Measurements from ENCODE around the gene PSMB7. TPM values are rescaled to one million over a fixed set of nuclear protein-coding genes. Genes with fewer than 3 reads are reported as not detected.

PSMB7 gene
- total and polyA plus RNA-seq, 2 donors from 2014 or later, result 105 to 250 TPM

DNA sequence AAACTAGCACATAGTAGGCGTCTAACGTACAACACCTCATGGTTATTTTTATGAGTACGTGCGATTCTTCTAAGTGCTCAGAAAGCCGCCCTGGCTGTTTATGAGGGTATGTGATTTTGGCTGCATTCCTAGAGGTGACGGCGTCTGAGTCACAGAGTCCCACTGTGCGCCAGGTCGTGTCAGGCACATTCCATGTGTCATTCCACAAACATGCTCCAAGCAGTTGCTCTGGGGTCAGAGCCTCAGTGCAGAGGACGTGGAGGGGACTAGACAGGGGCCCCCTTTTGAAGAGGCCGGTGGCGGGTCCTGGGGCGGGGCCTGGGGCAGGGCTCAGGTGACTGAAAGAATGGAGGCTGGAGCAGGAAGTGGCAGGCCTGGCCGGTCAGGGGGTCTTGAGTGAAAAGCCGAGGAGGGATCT is 105.6 kb downstream of the PSMB7 start:
- Histone ChIP-seq H3K9ac (ENCODE audit: low read length in 3 of 3) (no peak overlapping the region), H3K9me3 (ENCODE audit: control insufficient read depth in 2 of 3, insufficient read depth in 1 of 3, low read length in 3 of 3) (no peaks in the 10 kb centered on the region), H3K4me1 (ENCODE audit: control insufficient read depth in 2 of 3, insufficient read depth in 2 of 3, low read depth in 1 of 3, low read length in 3 of 3) (no peaks in the 10 kb centered on the region), H3K36me3 (ENCODE audit: control insufficient read depth in 2 of 3, insufficient read depth in 3 of 3, low read length in 3 of 3) (no peaks in the 10 kb centered on the region), H3K27me3 (ENCODE audit: control insufficient read depth, insufficient read depth, low read length) (no peaks in the 10 kb centered on the region), H3K4me3 (ENCODE audit: low read length in 3 of 3) (no peak overlapping the region), H3K27ac (ENCODE audit: low read depth in 2 of 2, low read length in 2 of 2) (no peak overlapping the region)
- DNase-seq (no peak), FAIRE-seq (no peak)
- intact Hi-C loops (cut with DNase I), result no loop called here
- TF ChIP-seq, protein P1, sequence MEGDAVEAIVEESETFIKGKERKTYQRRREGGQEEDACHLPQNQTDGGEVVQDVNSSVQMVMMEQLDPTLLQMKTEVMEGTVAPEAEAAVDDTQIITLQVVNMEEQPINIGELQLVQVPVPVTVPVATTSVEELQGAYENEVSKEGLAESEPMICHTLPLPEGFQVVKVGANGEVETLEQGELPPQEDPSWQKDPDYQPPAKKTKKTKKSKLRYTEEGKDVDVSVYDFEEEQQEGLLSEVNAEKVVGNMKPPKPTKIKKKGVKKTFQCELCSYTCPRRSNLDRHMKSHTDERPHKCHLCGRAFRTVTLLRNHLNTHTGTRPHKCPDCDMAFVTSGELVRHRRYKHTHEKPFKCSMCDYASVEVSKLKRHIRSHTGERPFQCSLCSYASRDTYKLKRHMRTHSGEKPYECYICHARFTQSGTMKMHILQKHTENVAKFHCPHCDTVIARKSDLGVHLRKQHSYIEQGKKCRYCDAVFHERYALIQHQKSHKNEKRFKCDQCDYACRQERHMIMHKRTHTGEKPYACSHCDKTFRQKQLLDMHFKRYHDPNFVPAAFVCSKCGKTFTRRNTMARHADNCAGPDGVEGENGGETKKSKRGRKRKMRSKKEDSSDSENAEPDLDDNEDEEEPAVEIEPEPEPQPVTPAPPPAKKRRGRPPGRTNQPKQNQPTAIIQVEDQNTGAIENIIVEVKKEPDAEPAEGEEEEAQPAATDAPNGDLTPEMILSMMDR (IDR thresholded peaks at IDR 0.05; ENCODE audit: borderline replicate concordance, extremely low read depth, insufficient read depth), result no peak

DNA sequence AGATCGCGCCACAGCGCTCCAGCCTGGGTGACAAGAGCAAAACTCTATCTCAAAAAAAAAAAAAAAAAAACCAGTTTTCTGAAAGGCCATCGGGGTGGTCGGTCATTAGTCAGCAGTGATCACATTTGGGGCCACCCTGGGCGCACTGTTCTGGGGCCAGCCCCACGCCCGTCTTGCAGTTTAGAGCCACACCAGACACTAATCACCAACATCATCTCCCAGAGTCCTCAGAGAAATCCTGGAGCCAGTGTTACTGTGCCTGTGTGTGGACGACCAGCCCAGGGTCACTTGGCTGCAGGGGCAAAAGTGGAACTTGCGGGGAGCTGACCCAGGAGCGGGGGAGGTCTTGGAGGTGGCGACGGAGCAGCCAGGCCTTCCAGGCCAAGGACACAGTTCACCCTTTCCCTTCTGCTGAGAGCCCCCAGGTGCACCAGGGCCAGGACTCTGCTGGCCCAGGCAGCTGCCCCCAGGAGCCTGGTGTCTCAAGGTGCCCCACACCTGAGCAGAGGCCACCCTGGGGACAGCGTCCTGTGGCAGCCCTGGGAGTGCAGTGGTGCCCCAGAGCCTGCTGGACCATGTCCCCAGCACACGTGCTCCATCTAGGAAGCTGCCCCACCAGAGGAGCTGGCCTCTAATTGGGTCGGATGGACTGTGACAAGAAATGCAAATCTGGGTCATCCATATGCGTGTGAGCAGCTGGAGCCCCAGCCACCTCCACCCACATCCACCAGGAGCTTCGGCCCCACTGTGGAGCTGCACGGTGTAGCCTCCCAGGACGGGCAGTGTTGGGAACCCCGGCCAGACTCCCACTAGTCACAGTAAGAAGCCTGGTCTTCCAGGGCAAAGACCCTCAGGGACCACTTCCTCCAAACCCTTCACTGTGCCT is 106.4 kb downstream of the PSMB7 start:
- Histone ChIP-seq H3K9me3 (ENCODE audit: control insufficient read depth in 2 of 3, insufficient read depth in 1 of 3, low read length in 3 of 3) (no peaks in the 10 kb centered on the region), H3K4me1 (ENCODE audit: control insufficient read depth in 2 of 3, insufficient read depth in 2 of 3, low read depth in 1 of 3, low read length in 3 of 3) (no peaks in the 10 kb centered on the region), H3K27ac (ENCODE audit: low read depth in 2 of 2, low read length in 2 of 2) (no peak overlapping the region), H3K36me3 (ENCODE audit: control insufficient read depth in 2 of 3, insufficient read depth in 3 of 3, low read length in 3 of 3) (no peaks in the 10 kb centered on the region), H3K27me3 (ENCODE audit: control insufficient read depth, insufficient read depth, low read length) (no peaks in the 10 kb centered on the region), H3K9ac (ENCODE audit: low read length in 3 of 3) (no peak overlapping the region), H3K4me3 (ENCODE audit: low read length in 3 of 3) (no peak overlapping the region)
- intact Hi-C loops (cut with DNase I), result no loop called here
- DNase-seq (no peak), FAIRE-seq (no peak)
- TF ChIP-seq, protein P1 (IDR thresholded peaks at IDR 0.05; ENCODE audit: borderline replicate concordance, extremely low read depth, insufficient read depth), result no peak

DNA sequence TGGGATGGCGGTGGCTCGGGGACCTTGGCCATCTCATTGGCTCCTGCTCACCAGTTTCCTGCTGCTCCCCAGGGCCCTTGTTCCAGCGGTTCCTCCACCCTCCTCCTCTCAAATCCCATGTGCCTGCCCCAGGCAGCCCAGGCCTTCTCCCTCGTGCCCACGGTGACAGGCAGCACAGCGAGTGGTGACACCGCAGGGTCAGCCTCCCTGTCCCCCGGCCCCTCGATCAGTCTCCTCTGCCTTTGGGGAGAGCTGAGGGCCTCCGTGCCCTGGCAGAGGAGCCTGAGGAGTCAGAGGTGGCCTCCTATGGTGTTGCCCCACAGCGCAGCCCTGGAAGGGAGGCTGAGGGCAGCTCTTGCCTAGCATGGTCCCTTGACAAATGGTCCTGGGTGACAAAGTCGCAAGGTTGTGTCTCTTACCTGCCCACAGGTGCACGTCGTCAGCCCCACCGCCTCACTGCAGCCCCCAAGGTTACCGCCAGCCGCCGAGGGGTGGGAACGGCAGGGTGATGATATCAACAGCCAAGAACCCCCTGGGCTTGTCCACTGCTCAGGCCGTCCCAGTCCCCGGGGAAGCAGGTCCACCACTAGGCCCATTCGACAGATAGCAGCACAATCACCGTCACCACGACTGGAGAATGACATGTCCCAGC is 107.7 kb downstream of the PSMB7 start:
- no peak overlapping the region for H3K27ac ChIP-seq (ENCODE audit: low read depth in 2 of 2, low read length in 2 of 2)
- no peak overlapping the region for H3K9ac ChIP-seq (ENCODE audit: low read length in 3 of 3)
- no peak for DNase-seq
- no peaks in the 10 kb centered on the region for H3K27me3 ChIP-seq (ENCODE audit: control insufficient read depth, insufficient read depth, low read length)
- H3K4me3 ChIP-seq (ENCODE audit: low read length in 3 of 3), result no peak overlapping the region
- intact Hi-C loops (cut with DNase I), result no loop called here
- H3K36me3 ChIP-seq (ENCODE audit: control insufficient read depth in 2 of 3, insufficient read depth in 3 of 3, low read length in 3 of 3), result peaks cover 0 to 5% (median 2%) of the 10 kb centered on the region in 3 donors
- H3K9me3 ChIP-seq (ENCODE audit: control insufficient read depth in 2 of 3, insufficient read depth in 1 of 3, low read length in 3 of 3), result no peaks in the 10 kb centered on the region
- FAIRE-seq, result no peak
- TF ChIP-seq, protein P1 (IDR thresholded peaks at IDR 0.05; ENCODE audit: borderline replicate concordance, extremely low read depth, insufficient read depth), result no peak
- no peaks in the 10 kb centered on the region for H3K4me1 ChIP-seq (ENCODE audit: control insufficient read depth in 2 of 3, insufficient read depth in 2 of 3, low read depth in 1 of 3, low read length in 3 of 3)

Measured in kidney (tissue), 14 donors.